SK-N-MC (cell line): ENCODE data around the gene USH1G.

ENCODE experiments used
- DNase-seq: peaks from one replicate; pipeline ENCODE4 v3.0.0-alpha.2; 2011; ENCODE audit warnings: low read depth, low spot score
- H3K27ac ChIP-seq: fragments of 200-600 bp; sonication (generic); 2 replicates; pipeline ENCODE4 v1.5.1; 2016; ENCODE audit warnings: mixed run types
- H3K36me3 ChIP-seq: fragments of 200-600 bp; sonication (generic); 2 replicates; pipeline ENCODE4 v1.6.1; 2017; ENCODE audit warnings: antibody characterized with exemption, low read length, mixed read lengths; ENCODE audit not compliant: insufficient read depth
- H3K4me3 ChIP-seq: fragments of 200-600 bp; sonication (generic); 2 replicates; pipeline ENCODE4 v1.5.1; 2016
- H3K9ac ChIP-seq: fragments of 200-600 bp; sonication (generic); 2 replicates; pipeline ENCODE4 v1.8.0; 2017; ENCODE audit warnings: mixed run types, mixed read lengths; ENCODE audit not compliant: insufficient read length
- H3K9me3 ChIP-seq: fragments of 200-600 bp; sonication (generic); 2 replicates; pipeline ENCODE4 v1.6.1; 2017; ENCODE audit warnings: low read depth, mild to moderate bottlenecking, antibody characterized with exemption, low read length, moderate library complexity, mixed read lengths
- EZH2 ChIP-seq: fragments of 200-600 bp; sonication (generic); IDR thresholded peaks from one replicate; pipeline ENCODE4 v1.6.1; 2017; ENCODE audit warnings: antibody characterized with exemption
- FOXP2 ChIP-seq: optimal IDR thresholded peaks from 2 replicates; pipeline ENCODE3; 2011; ENCODE audit warnings: mild to moderate bottlenecking, moderate library complexity; ENCODE audit not compliant: insufficient read depth; ENCODE audit errors: extremely low read length, control extremely low read depth
- POLR2AphosphoS5 ChIP-seq: IDR thresholded peaks from 2 replicates; pipeline ENCODE4 v1.6.1; 2012; ENCODE audit warnings: mild to moderate bottlenecking, low read depth, low read length, borderline replicate concordance

USH1G gene

GRCh38 chr17:74964246-74964761 lies 41.2 kb upstream of the USH1G start:
- no peak for DNase-seq
- Histone ChIP-seq H3K9me3 (no peaks in the 10 kb centered on the region), H3K27ac (no peak overlapping the region), H3K36me3 (no peaks in the 10 kb centered on the region), H3K4me3 (no peak overlapping the region), H3K9ac (no peak overlapping the region)
- no peak for TF ChIP-seq FOXP2
- TF ChIP-seq EZH2, result no peak
- TF ChIP-seq POLR2AphosphoS5, result no peak

GRCh38 chr17:74963656-74964055 lies 40.6 kb upstream of the USH1G start:
- no peak overlapping the region for H3K27ac ChIP-seq
- no peak for TF ChIP-seq POLR2AphosphoS5
- no peak for TF ChIP-seq EZH2
- TF ChIP-seq FOXP2, result no peak
- H3K4me3 ChIP-seq, result no peak overlapping the region
- no peak for DNase-seq
- H3K36me3 ChIP-seq, result no peaks in the 10 kb centered on the region
- H3K9ac ChIP-seq, result no peak overlapping the region
- no peaks in the 10 kb centered on the region for H3K9me3 ChIP-seq

GRCh38 chr17:74962622-74963394 lies 39.8 kb upstream of the USH1G start:
- Histone ChIP-seq H3K4me3 (no peak overlapping the region), H3K9me3 (no peaks in the 10 kb centered on the region), H3K36me3 (no peaks in the 10 kb centered on the region), H3K9ac (no peak overlapping the region), H3K27ac (no peak overlapping the region)
- no peak for DNase-seq
- no peak for TF ChIP-seq POLR2AphosphoS5
- no peak for TF ChIP-seq FOXP2
- no peak for TF ChIP-seq EZH2

- no peaks in the 10 kb centered on the region for H3K36me3 ChIP-seq
- DNase-seq, result peak; percentile 35
- TF ChIP-seq EZH2, result no peak
- no peak for TF ChIP-seq FOXP2
- TF ChIP-seq POLR2AphosphoS5, result no peak
- H3K4me3 ChIP-seq, result no peak overlapping the region
- H3K9me3 ChIP-seq, result no peaks in the 10 kb centered on the region
- no peak overlapping the region for H3K27ac ChIP-seq
- H3K9ac ChIP-seq, result no peak overlapping the region
These were observed 38.7 kb upstream of the USH1G start for GRCh38 chr17:74961657-74962350.

- no peak overlapping the region; the same call in 1 of the 2 replicates for H3K4me3 ChIP-seq
- no peaks in the 10 kb centered on the region for H3K9me3 ChIP-seq
- no peak overlapping the region for H3K9ac ChIP-seq
- H3K27ac ChIP-seq, result no peak overlapping the region
- TF ChIP-seq FOXP2, result no peak
- TF ChIP-seq EZH2, result no peak
- TF ChIP-seq POLR2AphosphoS5, result no peak
- no peak for DNase-seq
- no peaks in the 10 kb centered on the region for H3K36me3 ChIP-seq
These were observed 37.7 kb upstream of the USH1G start for GRCh38 chr17:74960570-74961342.

GRCh38 chr17:74959826-74960515 lies 36.9 kb upstream of the USH1G start:
- TF ChIP-seq POLR2AphosphoS5 (no peak), EZH2 (no peak), FOXP2 (no peak)
- H3K27ac ChIP-seq, result no peak overlapping the region
- no peak for DNase-seq
- no peaks in the 10 kb centered on the region for H3K9me3 ChIP-seq
- no peaks in the 10 kb centered on the region for H3K36me3 ChIP-seq
- no peak overlapping the region for H3K4me3 ChIP-seq
- no peak overlapping the region for H3K9ac ChIP-seq

- DNase-seq, result no peak
- H3K9ac ChIP-seq, result no peak overlapping the region
- no peak overlapping the region for H3K4me3 ChIP-seq
- H3K27ac ChIP-seq, result no peak overlapping the region
- H3K36me3 ChIP-seq, result no peaks in the 10 kb centered on the region
- no peak for TF ChIP-seq POLR2AphosphoS5
- TF ChIP-seq FOXP2, result no peak
- no peak for TF ChIP-seq EZH2
- no peaks in the 10 kb centered on the region for H3K9me3 ChIP-seq
These were observed 35.1 kb upstream of the USH1G start for GRCh38 chr17:74957935-74958740.
